H1 (cell line): Measurements from ENCODE around the gene ZMIZ1. TPM values are rescaled to one million over a fixed set of nuclear protein-coding genes. Genes with fewer than 3 reads are reported as not detected.

Experiments
- CTCF ChIA-PET: fragments of 300-600 bp; sonication (Branson Sonifier 250); formaldehyde crosslinking; loops from one replicate; lab custom pipeline; 2021; ENCODE audit not compliant: partially characterized antibody; lab: Charles Lee
- POLR2A ChIA-PET: fragments of 300-600 bp; sonication (Branson Sonifier 250); formaldehyde crosslinking; loops from one replicate; lab custom pipeline; 2021; ENCODE audit warnings: inconsistent platforms; ENCODE audit not compliant: partially characterized antibody; lab: Charles Lee
- DNase-seq, 2 experiments: peaks; one replicate each; pipeline versions ENCODE4 v3.0.0 to v3.0.0-alpha.2; 2010 to 2022; ENCODE audit warnings: low spot score in 2 of 2, low read depth in 1 of 2, mixed read lengths in 1 of 2
- FAIRE-seq: peaks from 2 replicates; lab custom pipeline; 2011; peaks lifted over from hg19 to GRCh38; lab: Jason Lieb, UNC
- H2AFZ ChIP-seq: 2 replicates; pipeline ENCODE4 v1.8.1; 2012; ENCODE audit warnings: low read length, inconsistent platforms
- H2AK5ac ChIP-seq: 2 replicates; pipeline ENCODE4 v1.6.1; 2013; ENCODE audit warnings: low read depth, low read length
- H2BK120ac ChIP-seq: replicated peaks from 2 replicates; pipeline ENCODE3; 2013; ENCODE audit warnings: low read depth, low read length, inconsistent platforms
- H2BK12ac ChIP-seq: 2 replicates; pipeline ENCODE4 v1.6.1; 2013; ENCODE audit warnings: low read depth, low read length
- H2BK15ac ChIP-seq: 2 replicates; pipeline ENCODE4 v1.6.1; 2013; ENCODE audit warnings: low read length
- H2BK20ac ChIP-seq: 2 replicates; pipeline ENCODE4 v1.6.1; 2013; ENCODE audit warnings: low read length
- H2BK5ac ChIP-seq: 2 replicates; pipeline ENCODE4 v1.6.1; 2013; ENCODE audit warnings: low read depth, low read length
- H3K14ac ChIP-seq: 2 replicates; pipeline ENCODE4 v1.6.1; 2013; ENCODE audit warnings: inconsistent platforms; ENCODE audit not compliant: insufficient read length
- H3K18ac ChIP-seq: 2 replicates; pipeline ENCODE4 v1.6.1; 2013; ENCODE audit warnings: low read length; ENCODE audit errors: extremely low read depth
- H3K23ac ChIP-seq: 2 replicates; pipeline ENCODE4 v1.6.1; 2013; ENCODE audit warnings: inconsistent platforms; ENCODE audit not compliant: insufficient read length
- H3K23me2 ChIP-seq: 2 replicates; pipeline ENCODE4 v1.6.1; 2013; ENCODE audit warnings: low read depth, low read length
- H3K27ac ChIP-seq: 2 replicates; pipeline ENCODE4 v1.6.1; 2011; ENCODE audit warnings: low read depth, low read length, inconsistent platforms
- H3K27me3 ChIP-seq, 4 experiments: replicated peaks in 1 of 4; 1 replicate in 1 of 4; 2 replicates in 3 of 4; pipeline versions ENCODE4 v1.6.1 to v1.8.1; 2011 to 2013; ENCODE audit warnings: low read length in 3 of 4, mild to moderate bottlenecking in 3 of 4, inconsistent platforms in 2 of 4, mixed read lengths in 2 of 4, moderate library complexity in 1 of 4; ENCODE audit not compliant: control insufficient read depth in 3 of 4, insufficient read depth in 3 of 4; ENCODE audit errors: extremely low read depth in 1 of 4
- H3K36me3 ChIP-seq, 4 experiments: 2 replicates each; pipeline versions ENCODE4 v1.6.1 to v1.8.1; 2011 to 2013; ENCODE audit warnings: mild to moderate bottlenecking in 4 of 4, low read length in 3 of 4, moderate library complexity in 2 of 4, control low read depth in 1 of 4, inconsistent platforms in 1 of 4; ENCODE audit not compliant: insufficient read depth in 4 of 4, control insufficient read depth in 2 of 4
- H3K4ac ChIP-seq: replicated peaks from 2 replicates; pipeline ENCODE3; 2013; ENCODE audit warnings: low read length, low read depth, mixed read lengths, inconsistent platforms; ENCODE audit not compliant: insufficient read length
- H3K4me1 ChIP-seq, 4 experiments: replicated peaks in 1 of 4; 1 replicate in 1 of 4; 2 replicates in 3 of 4; pipeline versions ENCODE4 v1.6.1 to v1.8.1; 2011 to 2013; ENCODE audit warnings: low read length in 3 of 4, inconsistent platforms in 2 of 4, mixed read lengths in 1 of 4; ENCODE audit not compliant: insufficient read depth in 4 of 4, control insufficient read depth in 3 of 4
- H3K4me2 ChIP-seq, 2 experiments: 2 replicates each; pipeline versions ENCODE4 v1.6.1 to v1.8.1; 2011 to 2013; ENCODE audit warnings: low read depth in 2 of 2, low read length in 2 of 2, control low read depth in 1 of 2, inconsistent platforms in 1 of 2, mild to moderate bottlenecking in 1 of 2; ENCODE audit not compliant: insufficient read depth in 1 of 2
- H3K4me3 ChIP-seq, 4 experiments: fragments of 200-600, 300-600 bp in 1 of 4; sonication (generic), shearing (Covaris generic), sonication (Bioruptor Twin) in 1 of 4; 2 replicates each; pipeline versions ENCODE4 v1.5.1 to v1.8.1; 2011 to 2016; ENCODE audit warnings: low read length in 4 of 4, low read depth in 3 of 4, control low read depth in 2 of 4, inconsistent platforms in 2 of 4, mild to moderate bottlenecking in 2 of 4, mixed read lengths in 1 of 4, moderate library complexity in 1 of 4; ENCODE audit not compliant: insufficient read depth in 2 of 4; ENCODE audit errors: extremely low read depth in 1 of 4
- H3K56ac ChIP-seq: replicated peaks from 2 replicates; pipeline ENCODE3; 2013; ENCODE audit warnings: low read depth, mild to moderate bottlenecking, mixed read lengths, low read length, inconsistent platforms; ENCODE audit not compliant: insufficient read length
- H3K79me1 ChIP-seq: 2 replicates; pipeline ENCODE4 v1.6.1; 2013; ENCODE audit warnings: low read depth, low read length, control low read depth
- H3K79me2 ChIP-seq, 2 experiments: 2 replicates each; pipeline versions ENCODE4 v1.6.1 to v1.8.1; 2012 to 2013; ENCODE audit warnings: low read length in 2 of 2, mild to moderate bottlenecking in 2 of 2, inconsistent platforms in 1 of 2; ENCODE audit not compliant: insufficient read depth in 2 of 2, control insufficient read depth in 1 of 2
- H3K9ac ChIP-seq, 4 experiments: replicated peaks in 1 of 4; 1 replicate in 1 of 4; 2 replicates in 3 of 4; pipeline versions ENCODE4 v1.6.1 to v1.8.1; 2011 to 2013; ENCODE audit warnings: low read depth in 3 of 4, low read length in 3 of 4, control low read depth in 2 of 4, mild to moderate bottlenecking in 2 of 4, moderate library complexity in 2 of 4, inconsistent platforms in 1 of 4; ENCODE audit errors: extremely low read depth in 1 of 4
- H3K9me3 ChIP-seq, 2 experiments: 2 replicates each; pipeline versions ENCODE4 v1.6.1 to v1.8.1; 2012 to 2013; ENCODE audit warnings: mild to moderate bottlenecking in 2 of 2, moderate library complexity in 2 of 2, control low read depth in 1 of 2, inconsistent platforms in 1 of 2, low read depth in 1 of 2, low read length in 1 of 2, mixed read lengths in 1 of 2; ENCODE audit not compliant: insufficient read depth in 2 of 2
- H4K20me1 ChIP-seq, 2 experiments: replicated peaks in 1 of 2; 2 replicates each; pipeline versions ENCODE3 to v1.8.1; 2011 to 2013; ENCODE audit warnings: inconsistent platforms in 2 of 2, low read length in 2 of 2, mild to moderate bottlenecking in 1 of 2; ENCODE audit not compliant: insufficient read depth in 2 of 2, control insufficient read depth in 1 of 2
- H4K5ac ChIP-seq: 2 replicates; pipeline ENCODE4 v1.6.1; 2013; ENCODE audit warnings: low read length, low read depth, mixed read lengths, inconsistent platforms; ENCODE audit not compliant: insufficient read length
- H4K8ac ChIP-seq: 2 replicates; pipeline ENCODE4 v1.8.0; 2013; ENCODE audit warnings: mild to moderate bottlenecking, moderate library complexity, low read length, inconsistent platforms; ENCODE audit not compliant: insufficient read depth; ENCODE audit errors: extremely low read depth
- H4K91ac ChIP-seq: replicated peaks from 2 replicates; pipeline ENCODE3; 2013; ENCODE audit warnings: low read length, mixed read lengths, inconsistent platforms; ENCODE audit not compliant: insufficient read length
- ATF3 ChIP-seq: IDR thresholded peaks from 2 replicates; pipeline ENCODE4 v1.6.1; 2011; ENCODE audit warnings: low read depth, mild to moderate bottlenecking, low read length; ENCODE audit not compliant: insufficient read depth
- JUND ChIP-seq: IDR thresholded peaks from 2 replicates; pipeline ENCODE4 v1.6.1; 2011; ENCODE audit warnings: mild to moderate bottlenecking, improper control_type of control experiment, low read length
- WGBS, 2 experiments: shearing (Covaris generic) in 1 of 2; methylation state at CpG; one replicate each; pipeline versions ENCODE4 v1.1.6 to v1.1.7; 2013 to 2015; ENCODE audit warnings: low lambda C conversion rate in 2 of 2, mixed read lengths in 2 of 2, inconsistent platforms in 1 of 2, low coverage in 1 of 2, missing lambda C conversion rate in 1 of 2; ENCODE audit not compliant: insufficient replicate concordance in 2 of 2, insufficient coverage in 1 of 2, insufficient read length in 1 of 2; ENCODE audit errors: extremely low coverage in 1 of 2, missing lambda C conversion rate in 1 of 2; 5-methylcytosine and 5-hydroxymethylcytosine counted together
- polyA plus RNA-seq, 7 experiments: library from polyadenylated mRNA; depleted of rRNA in 3 of 7; stranded (reverse) in 5 of 7; unstranded in 2 of 7; fragments of >200 nt in 5 of 7; fragments of 200-250 nt in 2 of 7; gene quantifications; 1 replicate in 5 of 7; 2 replicates in 1 of 7; 4 replicates in 1 of 7; pipeline versions ENCODE4 v1.2.1 to v1.2.3, GENCODE V29; 2011 to 2013; ENCODE audit warnings: missing spikeins in 2 of 7, mixed read lengths in 2 of 7
- total RNA-seq: library from RNA; stranded (reverse); fragmentation: NEBNext Ultra II Directional; extraction: Animal tissue kit (Norgen Biotek cat#: 25700); gene quantifications from 2 replicates; pipeline ENCODE4 v1.2.1, GENCODE V29; 2021

Gene ZMIZ1
- total and polyA plus RNA-seq, 2 of the 8 experiments (the other 6 are each of a cell fraction or from before 2014, with no cell fraction given), result 8.1 to 28.0 TPM

- H3K27me3 ChIP-seq, result no peaks in the 10 kb centered on the region
- no peak overlapping the region for H2AK5ac ChIP-seq
- CTCF ChIA-PET, result interaction anchor here (0.7 to 14.8 kb wide), 4 partner anchors 31 to 595 kb away, joined by 3 to 396 read pairs (median 4); no protein-coding TSS in a partner anchor
- H3K56ac ChIP-seq, result no peak overlapping the region
- H3K4me2 ChIP-seq, result no peak overlapping the region
- H3K79me1 ChIP-seq, result no peaks in the 10 kb centered on the region
- peaks cover 3% of the 10 kb centered on the region; the same call in 1 of the 2 replicates for H3K23me2 ChIP-seq
- no peak overlapping the region for H2AFZ ChIP-seq
- H4K91ac ChIP-seq, result no peak overlapping the region
- no peak overlapping the region for H2BK15ac ChIP-seq
- no peak overlapping the region for H2BK120ac ChIP-seq
- no peaks in the 10 kb centered on the region for H3K9me3 ChIP-seq
- H3K79me2 ChIP-seq, result no peaks in the 10 kb centered on the region; a peak in 1 of 4 replicates
- H3K4me3 ChIP-seq, result no peak overlapping the region
- FAIRE-seq (no peak), DNase-seq (no peak)
- H3K14ac ChIP-seq, result no peak overlapping the region
- no peak overlapping the region for H2BK5ac ChIP-seq
- H3K36me3 ChIP-seq, result peaks cover 0 to 7% (median under 1%) of the 10 kb centered on the region in 4 experiments; a peak in 3 of 8 replicates
- H3K27ac ChIP-seq, result no peak overlapping the region
- no peak overlapping the region for H2BK20ac ChIP-seq
- no peak overlapping the region for H3K18ac ChIP-seq
- WGBS, 2 experiments, result 97% methylated on average over 7 of the region's 7 CpGs; no CpG with 5 or more reads in 1 of the 2 experiments
- POLR2A ChIA-PET, result no interaction called here
- no peak overlapping the region for H3K4ac ChIP-seq
- TF ChIP-seq ATF3 (no peak), JUND (no peak)
- no peak overlapping the region for H3K23ac ChIP-seq
- H4K20me1 ChIP-seq, result peaks cover 11 to 20% of the 10 kb centered on the region in 2 experiments
- no peak overlapping the region for H4K8ac ChIP-seq
- H3K9ac ChIP-seq, result peak overlapping the region in 1 of 4 experiments; percentile 30; a peak in 1 of 7 replicates
- H4K5ac ChIP-seq, result no peak overlapping the region
- no peak overlapping the region for H2BK12ac ChIP-seq
- 0 out of 7 replicates have a peak, but pooled peaks cover 0 to 8% (median under 1%) of the 10 kb centered on the region in 4 experiments for H3K4me1 ChIP-seq
Observed at GRCh38 chr10:79200346-79200745, 131.6 kb downstream of the ZMIZ1 start.
